Bone marrow (tissue), 2 donors: ENCODE measurements around the gene PUM1.
A peak's percentile ranks its signal among the peaks of the same experiment; 100 is the strongest.
"Not testable (repeated sequence)": the region's sequence is repeated elsewhere in the genome, so short reads cannot be mapped to it uniquely, and the experiment has no call there.

Source experiments
- DNase-seq, 2 donors: peaks; one replicate each; lab custom pipeline; 2025; lab: John Stamatoyannopoulos, UW

The PUM1 gene

DNA sequence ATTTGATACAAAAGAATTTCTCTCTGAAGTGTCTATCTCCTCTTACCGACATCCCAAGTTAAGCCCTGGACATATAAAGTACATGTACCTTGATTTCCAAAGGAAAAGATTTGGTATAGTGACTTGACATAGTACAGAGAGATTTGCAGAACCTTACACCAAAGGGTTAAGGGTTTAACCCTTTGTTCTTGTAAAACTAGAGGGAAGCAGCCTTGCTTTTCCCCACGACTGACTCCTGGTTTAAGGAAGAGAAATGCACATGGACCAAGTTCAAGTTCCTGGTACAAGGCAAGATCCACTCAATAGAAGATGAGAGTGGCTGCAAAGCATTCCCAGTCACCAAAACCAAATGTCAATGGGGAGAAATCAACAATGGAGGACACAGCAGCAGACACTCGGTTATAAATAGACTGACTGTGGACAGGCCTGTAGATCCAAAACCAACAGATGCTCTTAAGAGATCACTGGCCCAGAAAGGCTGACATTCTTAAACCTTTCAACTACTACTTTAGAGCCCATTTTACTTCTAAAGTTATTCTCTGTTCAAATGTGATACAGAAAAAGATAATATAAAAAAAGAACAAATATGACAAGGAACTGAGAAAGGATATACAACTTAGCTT is 69.4 kb downstream of the PUM1 start:
- no peak for DNase-seq

DNA sequence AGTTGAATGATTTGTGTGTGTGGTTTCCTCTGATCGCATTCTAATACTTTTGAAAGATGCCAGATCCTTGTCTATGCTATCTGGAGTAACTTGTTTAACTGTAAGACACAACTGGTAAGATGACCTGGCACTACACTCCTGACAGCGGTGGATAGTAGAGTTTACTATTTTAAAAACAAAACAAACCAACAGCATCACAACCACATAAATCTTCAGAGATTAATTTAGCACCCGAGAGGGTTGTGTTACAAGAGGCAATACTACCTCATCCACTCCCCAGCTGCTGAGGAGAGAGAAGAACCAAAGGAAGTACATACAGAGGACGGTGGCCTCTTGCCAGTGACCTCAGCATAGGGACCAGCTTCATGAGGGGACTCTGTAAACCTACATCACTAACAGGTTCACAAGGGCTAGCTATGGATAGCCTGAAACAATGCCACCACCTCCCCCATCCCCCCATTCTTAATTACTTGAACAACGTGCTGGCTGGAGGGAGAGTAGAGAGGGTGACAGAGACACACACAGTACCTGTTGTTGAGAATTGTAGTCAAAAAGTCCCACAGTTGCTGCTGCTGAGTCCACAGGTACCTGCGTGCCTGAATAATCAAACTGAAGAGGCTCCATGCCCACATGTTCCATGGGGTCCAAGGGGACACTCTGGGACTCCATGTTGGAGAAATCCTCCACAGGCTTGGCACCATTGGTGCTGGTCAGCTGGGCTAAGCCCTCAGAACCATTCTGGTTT is 73.5 kb downstream of the PUM1 start:
- DNase-seq, result no peak

DNA sequence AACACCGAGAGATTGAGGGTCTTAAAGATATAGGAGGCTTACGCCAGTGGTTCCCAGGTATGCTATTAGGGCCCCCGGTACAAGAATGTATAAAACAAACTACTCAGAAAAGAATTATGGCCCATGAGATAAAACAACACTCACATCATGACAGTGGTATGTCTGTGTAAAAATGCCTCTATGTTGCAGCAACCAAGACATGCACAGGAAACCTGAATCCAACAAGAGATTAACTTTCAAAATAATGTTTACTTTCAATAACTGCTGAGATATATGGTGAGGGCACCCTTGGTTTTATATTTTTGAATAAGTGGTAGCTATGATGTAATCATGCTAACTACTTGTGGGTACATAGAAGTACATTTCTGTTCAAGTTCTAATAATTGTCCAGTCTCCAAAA is 74.9 kb downstream of the PUM1 start:
- DNase-seq, result no peak

DNA sequence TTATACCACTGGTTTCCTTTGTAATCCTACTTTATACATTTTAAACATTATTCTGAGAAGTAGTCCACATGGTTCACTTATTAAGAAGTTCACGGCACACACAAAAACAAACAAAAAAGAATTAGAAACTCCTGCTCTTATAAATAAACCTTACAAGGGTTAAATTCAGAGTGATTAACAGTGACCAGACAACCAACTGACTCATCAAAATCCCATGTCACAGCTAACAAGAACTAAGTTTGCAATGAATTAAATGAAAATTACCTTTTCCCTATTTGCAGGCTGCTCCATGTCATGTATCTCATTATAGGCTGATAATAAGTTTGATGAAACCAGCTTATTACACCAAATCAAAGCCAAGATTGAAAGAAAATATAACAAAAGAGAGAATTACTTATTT is 77.5 kb downstream of the PUM1 start:
- no peak for DNase-seq

DNA sequence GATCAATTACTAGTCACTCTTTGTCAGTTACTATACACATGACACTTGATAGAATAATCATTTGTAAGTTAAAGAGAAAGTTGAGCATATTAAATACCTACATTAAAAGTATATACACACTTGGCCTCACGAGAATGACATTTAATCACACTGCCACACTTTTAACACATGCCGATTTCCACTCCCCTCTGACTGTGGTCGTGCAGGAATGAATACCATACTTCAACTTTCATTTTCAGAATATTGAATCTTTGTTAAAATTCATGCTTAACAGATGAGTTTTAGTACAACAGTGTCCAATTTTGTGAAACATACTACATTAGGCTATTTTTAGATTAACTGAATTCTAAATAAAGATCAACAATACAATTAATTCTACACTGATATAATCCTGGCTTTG is 78.8 kb downstream of the PUM1 start:
- DNase-seq, result no peak

DNA sequence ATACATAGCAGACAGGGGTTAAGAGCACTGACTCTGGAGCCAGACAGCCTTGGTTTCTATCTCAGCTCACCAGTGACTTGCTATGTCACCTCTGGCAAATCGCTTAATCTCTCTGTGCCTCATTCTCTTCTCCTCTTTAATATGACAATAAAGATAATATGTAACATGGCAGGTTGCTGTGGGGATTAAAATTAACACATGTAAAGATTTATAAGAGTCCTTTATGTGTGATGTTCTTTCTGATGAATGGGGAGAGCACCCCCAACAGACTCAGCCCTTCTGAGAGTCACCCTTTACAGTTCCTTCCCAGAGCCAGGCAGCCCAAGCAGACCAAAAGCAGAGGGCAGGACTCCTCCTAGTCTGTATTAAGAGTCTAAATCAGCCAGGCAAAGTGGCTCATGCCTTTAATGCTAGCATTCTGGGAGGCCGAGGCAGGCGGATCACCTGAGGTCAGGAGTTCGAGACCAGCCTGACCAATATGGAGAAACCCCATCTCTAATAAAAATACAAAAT is 80.5 kb downstream of the PUM1 start:
- DNase-seq, result no peak

DNA sequence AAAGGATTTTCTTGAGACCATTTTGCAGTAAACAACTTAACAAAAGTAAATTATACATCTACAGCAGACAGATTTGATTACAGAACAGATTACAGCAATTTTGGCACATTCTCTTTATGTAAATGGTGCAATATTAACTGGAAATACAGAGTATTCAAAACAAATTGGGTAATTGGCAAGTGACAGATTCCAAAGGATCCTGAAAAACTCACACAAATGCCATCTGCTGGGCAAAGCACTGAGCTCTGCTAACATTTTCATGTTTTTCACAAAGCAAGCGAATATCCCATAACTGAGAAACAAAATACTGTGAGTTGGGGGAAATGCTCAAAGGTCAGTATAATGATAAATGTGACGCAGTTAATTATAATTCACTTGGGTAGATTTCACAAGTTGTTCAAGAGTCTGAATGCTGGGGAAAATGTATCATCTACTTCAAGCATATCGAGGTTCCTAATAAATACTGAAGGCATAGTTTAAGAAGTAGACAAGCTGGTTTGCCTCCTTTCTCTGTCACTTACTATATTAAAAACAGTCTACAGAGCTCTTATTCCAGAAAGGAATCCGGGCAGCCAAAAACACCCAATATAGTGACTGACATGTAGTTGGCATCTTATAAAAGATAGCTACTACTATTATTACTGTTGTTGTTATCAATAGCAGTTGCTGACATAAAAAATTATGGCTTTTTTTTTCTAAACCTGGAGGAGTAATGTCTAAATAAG is 81.2 kb downstream of the PUM1 start:
- no peak for DNase-seq

DNA sequence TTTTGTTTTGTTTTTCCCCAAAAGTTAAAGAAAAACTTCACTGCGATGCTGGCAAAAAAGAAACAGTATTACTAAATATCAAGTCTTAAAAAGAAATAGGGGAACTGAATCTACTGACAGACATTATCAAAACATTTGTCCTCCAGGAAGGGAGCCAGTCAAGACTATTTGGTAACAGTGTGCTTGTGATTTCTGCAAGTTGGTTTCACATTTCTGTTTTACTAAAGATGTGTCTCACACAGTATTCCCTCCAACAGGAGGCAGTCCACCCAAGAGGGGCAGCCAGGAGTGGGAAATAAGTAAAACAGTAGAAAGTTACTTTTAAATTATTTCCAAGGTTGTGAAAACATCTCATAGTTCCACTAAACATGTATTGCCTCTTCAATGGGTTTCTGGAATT is 82.6 kb downstream of the PUM1 start:
- DNase-seq, result no peak

DNA sequence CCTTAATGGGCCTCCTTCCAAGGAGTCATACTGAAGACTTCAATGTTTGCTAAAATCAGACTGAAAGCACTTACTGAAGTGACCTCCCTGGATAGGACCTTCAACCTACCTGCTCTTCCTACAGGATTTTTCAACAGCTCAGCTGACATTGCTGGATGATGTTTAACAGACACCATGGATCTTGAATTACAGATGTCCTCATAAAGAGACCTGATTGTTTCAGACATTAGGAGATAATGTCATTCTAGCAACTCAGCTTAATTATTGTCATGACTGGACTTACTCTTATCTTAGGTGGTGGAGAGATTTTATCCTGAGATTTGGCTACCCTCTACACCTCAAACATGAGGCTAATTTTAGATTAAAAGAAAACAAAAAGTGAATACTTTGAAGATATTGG is 83.1 kb downstream of the PUM1 start:
- no peak for DNase-seq

DNA sequence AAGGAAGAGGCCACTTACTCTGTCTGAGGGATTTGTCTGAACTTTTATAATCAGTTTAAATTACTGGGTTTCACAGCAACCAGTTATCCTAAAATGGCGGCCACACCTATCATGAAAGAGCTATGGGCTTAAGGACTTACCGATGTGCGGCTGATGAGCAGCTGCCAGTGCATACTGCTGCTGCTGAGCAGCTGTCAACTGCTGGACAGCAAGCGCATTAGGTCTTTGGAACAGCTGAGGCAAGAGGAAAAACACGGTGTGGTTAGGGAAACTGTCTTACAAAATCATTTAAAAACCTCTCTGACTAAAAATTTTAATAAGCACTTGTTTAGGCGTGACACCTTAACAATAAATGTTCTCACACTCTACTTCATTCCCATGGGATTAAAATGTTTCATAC is 84.3 kb downstream of the PUM1 start:
- no peak for DNase-seq

DNA sequence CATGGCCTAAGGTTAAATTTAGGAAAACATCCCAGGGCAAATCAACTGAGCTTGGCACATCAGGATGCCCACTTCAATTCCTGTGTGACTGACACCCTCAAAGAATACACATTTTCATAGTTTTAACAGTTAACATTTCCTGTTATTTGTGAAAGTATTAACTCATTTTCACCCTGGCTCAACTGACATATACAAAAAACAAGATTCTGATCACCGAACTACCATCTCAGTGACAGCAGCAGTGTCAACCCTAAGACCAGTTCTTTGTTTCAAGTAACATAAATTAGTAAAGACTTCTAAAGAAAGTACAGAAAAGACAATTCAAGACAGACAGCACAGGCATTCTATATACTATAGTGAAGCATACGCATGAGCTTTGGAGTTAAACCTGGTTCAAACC is 88.0 kb downstream of the PUM1 start:
- DNase-seq, result no peak

DNA sequence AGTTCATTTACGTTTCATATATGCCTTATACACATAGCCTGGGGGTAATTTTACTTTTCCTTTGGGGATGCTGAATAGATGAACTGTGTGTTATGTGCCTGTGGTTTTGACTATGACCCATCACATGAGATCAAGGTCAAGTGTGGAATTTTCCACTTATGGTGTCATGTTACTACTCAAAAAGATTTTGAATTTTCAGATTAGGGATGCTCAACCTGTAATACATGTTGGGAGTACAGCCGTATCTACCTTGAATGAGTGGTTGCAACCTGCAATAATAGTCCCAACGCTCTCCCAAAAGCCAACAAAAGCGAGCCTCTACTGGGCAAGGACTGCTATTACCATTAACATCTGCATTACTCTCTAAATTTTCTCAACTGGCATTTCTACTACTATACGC is 88.4 kb downstream of the PUM1 start:
- no peak for DNase-seq

DNA sequence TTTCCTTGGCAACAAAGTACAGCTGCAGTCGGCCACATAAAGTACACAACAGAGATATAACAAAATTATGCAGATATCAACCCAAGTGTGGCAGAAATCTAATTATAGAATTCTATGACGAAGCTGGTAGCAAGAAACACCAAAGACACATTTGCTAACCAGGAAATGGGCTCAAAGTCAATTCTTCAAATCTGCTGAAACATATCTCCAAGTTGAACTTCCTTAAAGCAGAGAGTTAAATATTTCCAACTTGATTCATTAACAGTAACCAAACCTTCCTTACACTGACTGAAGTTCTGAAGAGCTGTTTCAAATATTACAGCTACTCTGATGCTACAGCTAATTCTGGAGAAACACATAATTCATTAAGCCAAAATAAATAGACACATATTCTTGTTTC is 89.4 kb downstream of the PUM1 start:
- peak in 1 of 2 donors; percentile 29 for DNase-seq

DNA sequence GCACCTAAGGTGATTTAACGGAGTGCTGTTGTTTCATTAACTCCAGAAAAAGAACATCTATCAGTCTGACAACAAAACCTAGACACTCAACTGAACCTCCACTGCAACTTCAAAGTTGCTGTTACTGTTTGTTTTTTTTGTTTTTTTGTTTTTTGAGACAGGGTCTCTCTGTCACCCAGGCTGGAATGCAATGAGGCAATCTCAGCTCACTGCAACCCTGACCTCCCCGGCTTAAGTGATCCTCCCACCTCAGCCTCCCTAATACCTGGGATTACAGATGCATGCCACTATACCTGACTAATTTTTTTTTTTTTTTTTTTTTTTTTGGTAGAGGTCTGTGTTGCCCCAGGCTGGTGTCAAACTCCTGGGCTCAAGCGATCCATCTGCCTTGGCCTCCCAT is 90.3 kb downstream of the PUM1 start:
- no peak for DNase-seq

DNA sequence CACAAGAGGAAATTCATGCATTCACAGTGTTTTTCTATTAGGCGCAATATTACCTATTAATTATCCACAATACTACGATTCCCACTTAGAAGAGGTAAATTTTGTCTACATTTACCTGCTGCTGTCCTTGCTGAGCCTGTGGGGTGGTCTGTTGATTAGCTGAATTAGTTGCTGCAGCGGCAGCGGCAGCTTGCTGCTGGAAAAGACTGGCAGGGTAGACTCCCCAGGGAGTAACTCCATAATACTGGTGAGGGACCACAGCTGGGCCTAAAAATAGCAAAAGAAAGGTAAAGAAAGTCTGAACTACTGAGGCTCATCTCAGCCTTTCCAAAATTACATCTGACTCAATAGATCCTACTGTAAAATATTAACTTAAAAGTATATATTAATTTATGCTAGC is 91.0 kb downstream of the PUM1 start:
- DNase-seq, result no peak

DNA sequence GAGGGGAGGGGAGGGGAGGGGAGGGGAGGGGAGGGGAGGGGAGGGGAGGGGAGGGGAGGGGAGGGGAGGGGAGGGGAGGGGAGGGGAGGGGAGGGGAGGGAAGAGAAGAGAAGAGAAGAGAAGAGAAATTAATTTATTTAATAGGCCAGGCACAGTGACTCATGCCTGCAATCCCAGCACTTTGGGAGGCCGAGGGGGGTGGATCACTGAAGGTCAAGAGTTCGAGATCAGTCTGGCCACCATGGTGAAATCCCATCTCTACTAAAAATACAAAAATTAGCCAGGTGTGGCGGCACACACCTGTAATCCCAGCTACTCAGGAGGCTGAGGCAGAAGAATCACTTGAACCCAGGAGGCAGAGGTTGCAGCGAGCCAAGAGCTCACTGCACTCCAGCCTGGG is 93.2 kb downstream of the PUM1 start:
- DNase-seq, result not testable (repeated sequence)

DNA sequence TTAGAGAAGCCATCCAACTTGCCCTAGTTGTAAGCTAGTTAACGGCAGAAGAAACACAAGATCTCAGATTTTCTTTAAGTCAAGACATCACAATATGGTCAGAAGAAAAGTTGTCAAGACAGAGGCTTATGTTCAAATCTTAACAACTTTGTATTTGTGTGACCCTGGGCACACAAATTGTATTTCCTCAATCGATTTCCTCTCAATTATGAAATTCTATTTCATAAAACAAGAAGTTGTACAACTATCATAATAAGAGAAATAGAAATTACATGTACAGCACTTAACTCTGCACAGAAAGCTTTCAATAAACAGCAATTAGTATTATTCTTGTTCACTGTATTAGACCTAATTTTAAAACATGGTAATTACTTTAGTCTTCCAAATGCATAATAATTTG is 94.0 kb downstream of the PUM1 start:
- DNase-seq, result no peak

DNA sequence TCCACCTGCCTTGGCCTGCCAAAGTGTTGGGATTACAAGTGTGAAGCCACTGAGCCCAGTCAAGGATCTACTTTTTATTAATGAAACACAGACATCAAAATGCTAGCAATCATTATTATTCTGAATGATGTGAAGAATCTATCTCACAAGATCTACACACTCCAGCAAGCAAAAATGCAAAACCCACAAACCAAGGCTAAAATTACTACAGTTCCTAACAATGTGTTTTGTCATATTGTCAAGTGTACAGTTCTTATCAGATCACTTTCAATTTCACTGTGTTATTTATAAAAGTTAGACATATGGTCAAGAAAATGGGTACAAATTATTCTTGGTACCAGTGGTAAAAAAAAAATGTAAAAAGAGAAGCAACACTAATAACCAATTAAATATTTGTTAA is 95.6 kb downstream of the PUM1 start:
- DNase-seq, result no peak

DNA sequence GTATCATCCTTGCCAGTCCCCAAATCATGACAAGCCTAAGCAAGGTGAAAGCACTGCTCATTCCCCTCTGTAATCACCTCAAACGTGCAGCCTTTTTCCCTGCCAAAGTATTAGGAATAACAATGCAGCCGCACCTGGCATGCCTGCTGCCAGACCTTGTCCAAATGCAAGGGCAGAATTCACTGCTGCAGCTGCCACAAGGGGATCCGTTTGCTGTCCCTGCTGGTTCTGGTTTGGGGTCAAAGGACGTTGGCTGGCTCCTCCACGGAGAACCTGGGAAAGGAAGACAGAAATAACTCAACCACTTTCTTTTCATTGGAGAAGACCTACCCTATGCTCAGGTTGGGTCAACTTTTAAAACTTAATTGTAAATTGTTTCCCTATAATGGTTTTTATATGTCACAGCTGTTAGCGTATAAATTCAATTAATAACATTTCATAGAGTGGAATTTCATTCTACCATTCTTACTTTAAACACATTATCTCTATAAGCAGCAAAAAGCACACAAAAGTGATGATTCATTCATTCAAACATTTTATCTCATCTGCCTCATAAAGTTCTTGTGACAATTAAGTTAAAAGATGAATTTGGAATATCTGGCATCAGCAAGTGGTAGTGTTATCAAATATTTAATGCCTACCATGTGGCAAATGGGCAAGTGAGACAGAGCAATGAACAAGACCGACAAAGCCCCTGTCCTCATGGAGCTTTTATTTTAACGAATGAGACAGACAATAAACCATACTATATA is 97.1 kb downstream of the PUM1 start:
- DNase-seq, result no peak

DNA sequence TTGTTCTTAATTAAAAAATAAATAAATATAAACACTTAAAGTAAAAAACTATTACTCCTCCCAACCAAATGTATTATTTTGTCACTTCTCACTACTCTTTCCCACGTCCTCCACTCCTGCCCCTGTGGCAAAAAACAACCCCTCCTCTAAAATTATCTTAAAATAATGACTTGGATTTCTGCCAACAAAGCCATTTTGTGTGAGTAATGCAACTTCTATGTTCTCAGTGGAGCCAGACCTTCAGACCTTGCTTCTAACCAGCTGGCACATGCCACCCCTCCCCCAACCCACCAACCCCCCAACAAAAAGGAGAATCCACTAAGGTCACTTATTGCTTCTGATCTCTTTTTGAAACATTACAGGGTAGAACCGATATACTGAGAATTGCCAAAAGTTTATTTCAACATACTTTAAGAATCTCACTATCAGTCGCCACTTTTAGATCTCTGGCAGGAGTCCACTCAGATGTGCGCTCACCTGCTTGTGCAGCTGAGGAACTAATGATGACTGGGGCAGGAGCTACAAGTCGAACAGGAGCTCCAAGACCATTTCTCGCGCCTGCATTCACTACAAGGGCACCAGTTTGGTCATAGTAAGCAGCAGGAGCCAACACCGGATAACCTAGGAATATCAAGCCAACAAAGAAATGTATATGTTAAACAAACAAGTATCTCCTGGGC is 98.7 kb downstream of the PUM1 start:
- DNase-seq, result no peak

DNA sequence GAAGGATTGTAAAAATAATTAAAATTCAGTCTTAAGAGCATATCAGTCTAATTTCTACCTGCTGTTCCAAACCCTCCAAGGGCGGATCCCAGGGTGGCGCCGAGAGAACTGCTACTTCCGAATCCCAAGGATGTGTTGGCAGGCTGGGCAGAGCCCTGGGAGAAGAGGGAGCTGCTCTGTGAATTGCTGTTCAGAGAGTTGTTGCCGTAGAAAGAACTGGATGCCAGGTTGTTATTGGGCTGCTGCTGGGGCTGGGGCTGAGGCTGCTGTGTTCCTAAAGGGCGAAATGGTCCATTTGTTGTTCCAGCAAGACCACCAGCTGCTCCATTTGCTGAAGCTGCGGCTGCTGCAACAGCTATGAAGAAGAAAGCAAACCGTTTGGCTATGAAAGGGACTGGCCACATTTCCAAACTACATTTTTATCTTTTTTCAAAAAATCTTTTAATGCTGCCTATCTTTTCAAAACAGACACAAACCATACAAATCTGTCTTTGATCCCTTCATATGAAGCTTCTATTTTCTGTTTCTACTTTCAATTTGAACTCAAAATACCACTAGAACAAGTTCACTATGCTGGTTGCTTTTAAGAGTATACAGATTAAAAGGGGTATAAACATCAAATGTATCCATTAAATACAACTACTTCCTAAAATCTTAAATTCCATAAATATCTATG is 99.5 kb downstream of the PUM1 start:
- no peak for DNase-seq
